HG03558 (cell line): ENCODE measurements around the gene ERC1.

Experiments used
- ATAC-seq: cut with Tn5 transposase; IDR thresholded peaks from one replicate; pipeline ENCODE4 v1.9.1; 2021; ENCODE audit warnings: moderate number of reproducible peaks; ENCODE audit not compliant: unreplicated experiment; ENCODE audit errors: extremely low read depth

The ERC1 gene

DNA sequence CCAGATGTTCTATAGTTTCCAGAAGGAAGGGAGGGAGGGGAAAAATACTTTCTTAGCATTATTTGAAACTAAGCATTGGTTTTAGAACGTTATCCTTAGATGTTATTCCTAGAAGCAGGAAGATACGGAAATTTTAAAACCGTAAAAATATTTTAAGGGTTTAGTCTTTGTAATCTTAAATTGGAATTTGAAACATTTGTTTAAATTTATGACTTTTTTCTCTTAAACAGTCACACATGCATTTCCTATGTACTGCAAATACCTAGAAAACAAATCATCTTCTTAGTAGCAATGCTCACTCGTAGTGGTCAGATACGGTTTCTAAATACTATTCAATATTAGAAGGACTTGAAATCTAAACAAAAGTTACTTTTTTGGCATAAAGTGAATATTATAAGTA is 282.0 kb downstream of the ERC1 start:
- no peak for ATAC-seq

DNA sequence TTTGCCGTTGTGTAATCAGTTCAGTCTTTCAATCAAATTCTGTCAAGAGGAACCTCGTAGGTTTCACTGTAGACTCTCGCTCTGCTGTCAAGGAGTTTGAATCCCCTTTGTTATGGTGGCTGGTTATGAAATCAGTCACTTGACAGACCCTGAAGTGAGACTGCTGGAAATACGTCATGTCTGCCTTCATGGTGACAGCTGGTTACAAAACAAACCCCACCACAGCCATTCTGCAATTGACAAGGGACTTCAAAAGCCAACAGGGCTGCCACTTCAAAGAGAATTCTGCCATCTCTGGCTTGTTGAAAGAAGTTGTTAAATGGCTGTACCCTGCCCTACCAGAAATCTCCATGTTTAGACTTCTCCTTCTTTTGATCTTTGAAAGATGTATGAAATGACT is 286.9 kb downstream of the ERC1 start:
- ATAC-seq, result no peak

DNA sequence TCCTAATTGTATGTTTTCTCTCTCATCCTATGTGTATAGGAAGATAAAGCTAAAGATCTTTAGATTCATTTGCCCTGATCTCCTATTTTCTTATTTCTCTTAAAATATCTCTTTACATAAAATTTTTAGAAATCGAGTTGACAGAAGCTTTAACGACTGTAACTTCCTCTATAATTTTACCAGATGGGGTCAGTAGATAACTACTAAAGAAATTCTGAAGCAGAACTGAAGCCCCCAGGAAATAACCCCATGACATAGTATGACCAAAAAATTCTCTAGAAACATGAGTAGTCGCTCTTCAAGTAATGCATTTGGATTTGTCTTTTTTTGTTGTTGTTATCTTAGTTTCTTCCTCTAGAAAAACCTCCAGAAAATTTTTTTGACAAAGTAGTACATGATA is 288.0 kb downstream of the ERC1 start:
- ATAC-seq, result no peak

DNA sequence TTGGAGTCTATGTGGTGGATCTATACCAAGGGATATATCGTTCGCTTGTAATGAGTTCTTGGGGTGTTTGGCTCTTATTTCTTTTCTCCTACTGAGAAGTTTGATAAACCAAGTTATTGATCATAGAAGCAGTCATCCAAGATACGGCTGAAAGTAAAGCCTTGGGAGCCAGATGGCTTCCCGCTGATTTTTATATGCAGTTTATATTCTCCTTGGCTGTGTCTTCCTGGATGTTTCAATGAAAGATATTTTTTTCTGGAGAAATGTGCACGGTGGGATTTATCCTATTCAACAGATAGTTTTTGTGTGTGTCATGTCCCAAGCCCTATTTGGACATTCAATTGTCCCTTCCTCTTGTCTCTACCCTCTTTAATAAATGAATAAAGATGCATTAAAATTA is 289.0 kb downstream of the ERC1 start:
- ATAC-seq, result no peak

DNA sequence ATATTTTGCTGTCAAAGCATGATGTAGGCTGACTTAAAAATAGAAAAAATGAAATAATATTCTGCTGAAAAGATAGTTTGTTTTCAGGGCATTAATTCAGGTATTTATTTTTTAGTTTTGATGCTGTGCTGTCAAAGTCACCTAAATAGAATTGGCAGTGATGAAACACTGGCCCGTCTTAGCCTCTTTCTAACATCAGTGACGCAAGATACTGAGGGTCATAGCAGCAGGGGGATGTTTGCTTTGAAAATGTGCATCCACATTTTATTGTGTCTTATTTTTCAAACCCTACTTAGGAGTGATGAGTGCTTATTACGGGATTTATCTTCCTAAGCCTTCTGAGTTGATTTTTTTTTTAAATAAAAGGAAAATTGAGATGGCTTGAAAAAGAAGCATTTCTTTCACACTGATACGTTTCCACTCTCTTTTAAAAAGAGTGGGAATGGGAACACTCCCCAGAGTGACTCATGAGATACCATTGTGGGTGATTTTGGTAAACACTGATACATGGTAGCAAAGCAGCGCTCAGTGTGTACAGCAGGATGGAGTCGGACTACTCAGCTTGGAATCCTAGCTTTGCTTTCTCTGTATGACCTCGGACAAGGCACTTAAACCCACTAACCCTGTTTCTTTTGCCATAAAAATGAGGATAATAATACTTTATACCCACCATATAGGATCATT is 290.8 kb downstream of the ERC1 start:
- ATAC-seq, result no peak

DNA sequence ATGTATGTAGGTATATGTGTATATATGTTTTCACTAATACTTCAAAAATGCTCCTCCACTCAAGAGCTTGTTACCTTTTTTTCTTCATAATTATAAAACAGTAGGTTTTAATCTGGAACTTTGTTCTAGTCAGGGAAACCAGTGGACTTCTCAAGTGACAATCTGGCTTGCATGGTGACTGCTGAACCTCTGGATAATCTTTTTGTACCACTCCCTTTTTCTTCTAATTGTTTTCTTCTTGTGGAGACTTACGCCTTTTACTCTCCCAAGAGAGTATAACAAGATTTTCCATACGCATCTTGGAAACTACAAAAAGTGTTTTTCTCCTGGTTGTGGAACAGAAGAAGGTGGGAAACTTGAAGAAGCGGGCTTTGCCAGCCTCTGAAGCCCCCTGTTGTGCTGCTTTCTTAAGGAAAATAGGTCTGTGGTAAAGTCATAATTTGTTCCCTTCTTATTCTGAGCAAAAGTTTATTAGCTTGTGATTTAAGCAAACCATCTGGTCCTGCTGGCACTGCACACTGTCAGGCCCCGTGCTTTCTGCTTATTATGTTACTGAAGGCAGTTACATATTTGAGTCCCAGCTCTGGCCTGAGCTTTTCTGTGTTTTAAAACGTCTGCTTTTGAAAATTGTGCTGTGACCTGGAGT is 291.8 kb downstream of the ERC1 start:
- ATAC-seq, result no peak

DNA sequence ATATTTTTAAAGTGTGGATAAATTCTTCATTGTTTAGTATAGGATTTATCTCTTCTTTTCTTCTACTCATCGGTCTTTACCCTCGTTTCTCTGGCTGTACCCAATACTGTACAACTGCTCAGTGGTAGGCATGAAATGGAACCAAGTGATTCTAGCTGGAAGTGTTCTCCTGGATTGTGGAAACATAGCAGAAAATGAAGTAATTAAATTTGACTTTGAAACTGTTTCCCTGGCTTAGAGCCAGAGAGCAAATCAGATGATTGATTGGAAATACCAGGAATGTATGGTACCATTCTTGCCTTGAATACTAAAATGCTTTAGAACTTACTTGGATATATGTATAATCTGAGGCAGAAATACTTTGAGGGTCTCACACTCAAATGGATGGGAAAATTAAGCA is 292.3 kb downstream of the ERC1 start:
- no peak for ATAC-seq

DNA sequence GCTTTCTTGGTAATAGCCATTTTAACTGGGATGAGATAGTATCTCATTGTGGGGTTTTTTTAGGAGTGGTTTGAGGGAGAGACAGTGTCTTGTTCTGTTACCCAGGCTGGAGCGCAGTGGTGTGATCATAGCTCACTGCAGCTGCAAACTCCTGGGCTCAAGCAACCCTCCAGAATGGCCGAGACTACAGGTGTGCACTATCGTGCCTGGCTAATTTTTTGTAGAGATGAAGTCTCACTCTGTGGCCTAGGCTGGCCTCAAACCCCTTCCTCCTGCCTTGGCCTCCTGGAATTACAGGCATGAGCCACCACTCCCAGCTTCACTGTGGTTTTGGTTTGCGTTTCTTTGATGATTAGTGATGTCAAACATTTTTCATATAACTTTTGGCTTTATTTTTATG is 293.6 kb downstream of the ERC1 start:
- no peak for ATAC-seq

DNA sequence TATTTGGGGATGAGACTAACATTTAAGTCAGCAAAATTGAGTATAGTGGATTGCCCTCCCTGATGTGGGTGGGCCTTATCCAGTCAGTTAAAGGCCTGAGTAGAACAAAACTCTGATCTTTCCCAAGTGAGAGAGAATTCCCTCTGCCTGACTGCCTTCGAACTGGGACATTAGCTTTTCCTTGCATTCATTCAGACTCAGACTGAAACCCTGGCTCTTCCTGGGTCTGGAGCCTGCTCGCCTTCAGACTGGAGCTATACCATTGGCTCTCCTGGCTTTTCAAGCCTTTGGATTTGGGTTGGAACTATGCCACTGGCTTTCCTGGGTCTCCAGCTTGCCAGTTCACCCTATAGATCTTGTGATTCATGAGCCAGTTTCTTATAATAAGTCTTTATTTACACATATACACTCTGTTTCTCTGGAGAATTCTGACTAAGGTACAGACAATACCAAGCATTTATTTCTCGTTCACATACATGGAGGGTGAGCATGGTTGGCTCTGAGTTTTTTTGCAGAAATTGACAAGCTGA is 296.5 kb downstream of the ERC1 start:
- no peak for ATAC-seq

DNA sequence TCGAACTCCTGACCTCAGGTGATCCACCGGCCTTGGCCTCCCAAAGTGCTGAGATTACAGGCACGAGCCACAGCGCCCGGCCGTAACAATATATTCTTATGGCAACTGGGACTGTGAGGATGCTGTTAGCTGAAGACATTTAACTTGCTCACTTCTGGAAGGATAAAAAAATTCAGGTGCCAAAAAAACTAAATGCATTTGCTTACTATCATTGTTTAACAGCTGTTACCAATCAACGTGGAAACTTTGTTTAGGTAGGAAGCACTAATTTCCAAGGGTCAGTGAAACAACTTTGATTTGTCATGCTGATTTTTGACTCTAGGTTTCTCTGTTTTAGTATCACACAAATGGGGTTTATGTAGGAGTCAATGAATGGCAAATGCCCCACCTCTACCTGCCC is 297.3 kb downstream of the ERC1 start:
- ATAC-seq, result no peak

DNA sequence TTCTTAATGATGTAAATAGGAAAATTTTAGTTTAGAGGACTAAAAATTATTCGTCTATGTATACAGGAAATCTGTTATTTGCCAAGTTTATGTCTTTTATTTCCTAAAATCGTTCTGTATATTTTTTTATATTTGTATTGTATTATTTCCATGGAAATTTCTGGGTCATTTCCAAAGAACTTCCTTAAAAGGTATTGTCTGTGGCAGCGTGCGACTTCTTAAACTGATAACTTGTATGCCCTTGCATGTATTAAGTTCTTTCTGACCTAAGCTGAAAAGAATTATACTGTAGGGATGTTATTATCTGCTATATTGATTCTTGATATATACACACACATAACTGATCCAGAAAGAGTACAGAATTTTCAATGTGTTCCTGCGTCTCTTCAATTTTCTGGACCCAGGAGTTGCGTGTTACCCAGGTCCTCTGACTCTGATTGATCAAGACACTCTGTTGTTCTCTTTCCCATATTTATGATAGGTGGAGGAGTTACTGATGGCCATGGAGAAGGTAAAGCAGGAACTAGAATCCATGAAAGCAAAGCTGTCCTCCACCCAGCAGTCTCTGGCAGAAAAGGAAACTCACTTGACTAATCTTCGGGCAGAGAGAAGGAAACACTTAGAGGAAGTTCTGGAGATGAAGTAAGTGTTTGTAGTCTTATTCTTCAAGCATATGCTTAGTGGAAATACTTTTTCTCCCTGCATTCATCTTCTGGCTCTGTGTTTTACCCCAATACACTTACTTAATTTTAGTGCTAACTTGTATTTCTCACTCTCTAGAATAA is 298.5 kb downstream of the ERC1 start:
- ATAC-seq, result no peak

DNA sequence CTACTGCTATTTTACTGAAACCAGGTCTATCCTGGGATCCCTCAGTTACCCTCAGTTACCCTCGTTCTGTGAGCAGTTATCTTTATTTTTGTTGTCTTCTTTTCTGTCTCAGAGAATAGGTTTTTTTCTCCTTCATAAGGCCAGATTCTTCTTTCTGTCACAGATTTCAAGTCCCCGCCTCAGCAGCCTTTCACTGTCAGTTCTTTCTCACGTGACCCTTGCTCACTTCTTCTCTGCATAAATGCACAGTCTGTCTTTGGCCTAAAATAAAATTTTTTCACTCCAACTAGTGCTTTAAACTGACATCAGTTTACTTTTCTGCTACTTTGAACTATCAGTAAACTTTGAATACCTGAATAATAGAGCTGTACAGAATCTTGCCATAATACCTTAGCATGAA is 299.7 kb downstream of the ERC1 start:
- no peak for ATAC-seq

DNA sequence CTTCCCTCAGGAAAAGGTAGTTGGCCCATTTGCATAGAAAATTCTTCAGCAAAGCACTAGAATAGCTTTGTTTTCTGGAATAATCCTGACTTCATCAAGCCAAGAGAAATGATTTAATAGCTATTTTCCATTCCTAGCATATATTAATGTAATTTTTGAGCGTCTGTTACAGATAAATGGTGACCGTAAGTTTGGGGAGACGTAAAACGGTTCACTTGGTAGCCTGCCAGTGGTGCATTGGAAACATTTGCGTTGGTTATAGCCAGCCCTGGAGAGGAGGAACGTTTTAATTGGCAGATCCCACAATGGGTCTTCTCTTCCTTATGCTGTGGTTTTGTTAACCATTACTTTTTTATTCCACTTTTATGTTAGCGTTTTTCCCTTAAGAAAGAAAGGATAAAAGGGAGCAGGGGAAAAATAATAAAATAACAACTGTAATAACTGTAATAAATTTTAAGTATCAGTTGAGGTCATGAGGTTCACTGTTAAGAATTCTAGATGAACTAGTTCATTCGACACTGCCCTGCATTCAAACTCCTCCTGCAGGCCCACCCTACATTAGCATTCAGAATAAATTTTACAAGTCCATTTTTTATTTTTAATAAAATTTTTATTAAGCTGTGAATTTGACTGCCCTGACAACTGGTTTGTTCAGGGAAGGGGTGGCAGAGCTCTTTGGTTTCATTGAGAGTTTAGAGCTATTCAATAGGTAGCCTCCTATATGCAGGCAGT is 300.7 kb downstream of the ERC1 start:
- no peak for ATAC-seq

DNA sequence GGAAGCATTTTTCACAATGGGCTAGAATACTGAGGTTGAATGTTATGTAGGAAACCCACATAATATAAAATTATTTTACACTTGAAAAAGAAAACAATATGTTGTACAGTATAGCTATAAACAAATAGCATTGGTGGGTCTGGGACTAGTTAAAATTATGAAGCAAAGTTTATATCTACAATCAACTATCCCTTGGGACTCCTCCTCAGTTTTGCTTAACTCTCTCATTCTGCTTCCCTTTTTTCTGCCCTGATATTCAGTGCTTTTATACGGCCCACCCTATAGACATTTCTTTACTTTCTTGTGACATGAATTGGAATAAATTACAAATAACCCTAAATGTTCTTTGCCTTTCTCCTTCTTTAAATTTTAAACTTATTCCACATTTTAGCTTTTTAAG is 302.9 kb downstream of the ERC1 start:
- no peak for ATAC-seq

DNA sequence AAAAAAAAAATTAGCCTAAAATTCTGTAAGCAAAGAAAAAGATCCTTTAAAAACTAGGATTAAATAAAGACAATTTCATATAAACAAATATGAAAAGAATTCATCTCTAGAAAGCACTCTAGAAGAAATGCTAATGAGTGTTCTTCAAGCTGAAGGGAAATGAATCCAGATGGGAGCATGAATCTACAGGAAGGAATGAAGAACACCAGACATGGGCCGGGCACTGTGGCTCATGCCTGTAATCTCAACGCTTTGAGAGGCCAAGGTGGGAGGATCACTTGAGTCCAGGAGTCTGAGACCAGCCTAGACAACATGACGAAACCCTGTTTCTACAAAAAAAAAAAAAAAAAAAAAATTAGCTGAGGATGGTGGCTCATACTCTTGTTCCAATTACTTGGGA is 306.2 kb downstream of the ERC1 start:
- no peak for ATAC-seq

DNA sequence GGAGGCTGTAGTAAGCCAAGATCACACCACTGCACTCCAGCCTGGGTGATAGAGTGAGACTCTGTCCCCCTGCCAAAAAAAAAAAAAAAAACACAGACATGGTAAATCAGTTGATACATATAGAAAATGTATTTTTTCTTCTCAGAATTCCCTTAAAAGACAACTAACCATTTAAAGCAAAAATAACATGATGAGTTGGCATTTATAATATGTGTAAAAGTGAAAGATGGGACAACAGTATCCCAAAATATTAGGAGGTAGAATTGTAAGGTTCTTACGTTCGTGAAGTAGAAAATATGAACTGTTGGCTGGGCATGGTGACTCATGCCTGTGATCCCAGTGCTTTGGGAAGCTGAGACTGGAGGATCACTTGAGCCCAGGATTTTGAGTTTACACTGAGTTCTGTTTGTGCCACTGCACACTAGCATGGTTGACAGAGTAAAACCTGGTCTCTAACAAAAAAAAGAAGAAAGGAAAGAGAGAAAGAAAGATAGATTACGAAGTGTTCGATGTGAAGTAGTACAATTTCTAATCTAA is 306.7 kb downstream of the ERC1 start:
- no peak for ATAC-seq

DNA sequence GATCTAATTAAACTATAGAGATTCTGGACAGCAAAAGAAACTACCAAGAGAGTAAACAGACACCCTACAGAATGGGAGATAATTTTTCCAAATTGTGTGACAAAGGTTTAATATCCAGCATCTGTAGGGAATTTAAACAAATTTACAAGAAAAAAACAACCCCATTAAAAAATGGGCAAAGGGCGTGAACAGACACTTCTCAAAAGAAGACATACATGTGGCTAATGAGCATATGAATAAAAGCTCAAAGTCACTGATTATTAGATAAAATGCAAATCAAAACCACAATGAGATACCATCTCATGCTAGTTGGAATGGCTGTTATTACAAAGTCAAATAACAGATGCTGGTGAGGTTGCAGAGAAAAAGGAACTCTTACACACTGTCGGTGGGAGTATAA is 309.4 kb downstream of the ERC1 start:
- no peak for ATAC-seq

DNA sequence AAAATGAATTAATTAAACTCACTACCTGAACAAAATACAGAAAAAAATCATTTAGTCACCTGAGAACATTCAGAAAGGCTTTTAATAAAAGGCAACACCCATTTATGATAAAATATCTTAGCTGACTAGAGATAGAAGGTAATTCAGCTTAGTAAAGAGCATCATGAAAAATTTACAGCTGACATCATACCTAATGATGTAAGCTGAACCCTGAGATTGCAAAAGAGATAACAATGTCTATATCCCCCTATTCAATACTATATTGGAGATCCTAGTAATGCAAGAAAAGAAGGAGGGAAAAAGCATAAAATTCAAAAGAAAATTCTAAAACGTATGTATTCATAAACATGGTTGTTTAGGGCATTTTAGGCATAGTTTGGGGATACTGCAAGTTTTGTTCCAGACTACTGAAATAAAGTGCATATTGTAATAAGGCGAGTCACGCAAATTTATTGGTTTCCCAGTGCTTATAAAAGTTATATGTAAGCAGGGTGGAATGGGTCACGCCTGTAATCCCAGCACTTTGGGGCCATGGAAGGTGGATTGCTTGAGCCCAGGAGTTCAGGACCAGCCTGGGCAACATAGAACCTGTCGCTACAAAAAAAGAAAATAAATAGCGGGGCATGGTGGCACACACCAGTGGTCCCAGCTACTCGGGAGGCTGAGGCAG is 311.3 kb downstream of the ERC1 start:
- no peak for ATAC-seq

DNA sequence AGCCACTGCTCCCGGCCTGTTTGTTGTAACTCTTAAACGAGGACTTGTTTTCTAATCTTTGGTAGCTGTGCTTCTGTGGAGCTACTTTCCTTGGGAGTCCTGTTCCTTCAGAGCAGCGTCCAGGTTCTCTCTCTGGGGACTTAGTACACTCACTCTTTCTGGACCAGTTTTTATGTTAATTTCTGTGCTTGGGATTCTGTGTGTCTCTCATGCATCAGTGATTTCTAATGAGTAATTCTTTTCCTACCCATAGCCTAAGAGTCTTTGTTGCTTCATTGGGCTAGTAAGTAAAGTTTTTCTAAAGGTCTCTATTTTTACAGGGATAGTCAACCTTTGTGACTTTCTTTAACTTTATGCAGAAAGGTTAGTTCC is 314.0 kb downstream of the ERC1 start:
- no peak for ATAC-seq
